Measurements from ENCODE around the gene IFITM1.

DNA sequence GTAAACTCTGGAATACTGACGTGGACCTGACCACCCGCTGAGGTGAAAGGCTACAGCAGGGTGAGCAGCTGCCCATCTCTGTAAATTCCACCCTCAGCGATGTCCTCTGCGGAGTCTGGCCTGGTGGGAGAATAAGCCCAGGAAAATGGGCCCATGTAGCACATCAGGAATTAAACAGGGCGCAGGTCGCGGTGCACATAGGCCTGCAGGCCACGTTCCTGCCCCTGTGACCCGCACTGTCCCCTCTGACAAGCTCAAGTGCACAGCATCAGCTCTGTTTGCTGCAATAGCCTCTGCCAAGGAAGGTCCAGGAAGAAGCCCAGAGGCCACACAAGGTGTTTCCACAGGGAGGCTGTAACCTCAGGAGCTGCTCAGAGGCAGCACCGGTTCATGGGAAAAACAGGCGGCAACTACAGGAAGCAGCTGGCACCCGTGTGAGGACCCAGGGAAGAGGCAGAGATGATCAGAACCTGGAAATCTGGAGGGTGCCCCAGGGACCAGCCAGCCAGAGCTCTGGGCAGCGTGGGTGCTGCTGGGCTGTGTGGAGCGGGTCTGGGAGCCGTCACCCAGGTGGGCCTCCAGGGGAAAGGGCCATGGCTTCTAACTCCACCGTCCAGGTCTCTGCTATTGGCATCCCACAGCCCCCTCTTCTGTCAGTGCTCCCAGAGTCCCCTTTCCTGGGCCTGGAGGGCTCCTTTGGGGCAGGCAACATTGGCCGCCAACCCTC is 7.0 kb upstream of the IFITM1 start:
- no peak for TF ChIP-seq EZH2 (IDR thresholded peaks at IDR 0.05; ENCODE audit: borderline replicate concordance, low read length)
- no peak for TF ChIP-seq CTCF (conservative IDR thresholded peaks at IDR 0.05 in 1 of 2, IDR thresholded peaks at IDR 0.05 in 1 of 2; ENCODE audit: extremely low read depth in 1 of 2, insufficient read depth in 1 of 2, low read depth in 1 of 2, low read length in 2 of 2)
